ENCODE results near the gene C16orf90. TPM values are rescaled to one million over a fixed set of nuclear protein-coding genes. Genes with fewer than 3 reads are reported as not detected.

The C16orf90 gene
- total RNA-seq, 2 experiments from 2014 or later, result not detected

DNA sequence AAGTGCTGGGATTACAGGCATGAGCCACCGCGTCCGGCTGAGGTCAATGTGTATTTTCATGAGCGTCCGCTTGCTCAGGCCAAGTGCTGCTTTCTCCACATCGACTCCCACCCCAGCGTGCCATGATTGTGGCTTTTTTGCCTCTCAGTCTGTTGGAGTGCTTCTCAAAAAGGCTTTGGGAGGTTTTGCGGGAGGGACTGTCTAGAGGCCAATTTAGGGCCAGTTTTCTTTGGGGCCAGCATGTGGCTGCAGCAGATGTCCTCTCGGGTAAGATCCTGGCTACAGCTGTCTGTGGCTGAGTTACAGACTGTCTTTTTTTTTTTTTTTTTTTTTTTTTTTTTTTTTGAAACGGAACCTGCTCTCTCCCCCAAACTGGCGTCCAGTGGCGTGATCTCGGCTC, 6.5 kb downstream of the C16orf90 start:
- Histone ChIP-seq H3K4me1 (ENCODE audit: insufficient read depth, low read length, poor library complexity, severe bottlenecking) (no peaks in the 10 kb centered on the region), H3K4me3 (ENCODE audit: low read depth, low read length, poor library complexity, severe bottlenecking) (no peak overlapping the region), H3K9me2 (ENCODE audit: insufficient read depth, low read length) (no peaks in the 10 kb centered on the region), H4K20me1 (ENCODE audit: insufficient read depth, low read length) (no peaks in the 10 kb centered on the region), H2AFZ (ENCODE audit: low read length) (no peak overlapping the region), H3K27ac (ENCODE audit: low read depth, low read length, poor library complexity, severe bottlenecking) (no peak overlapping the region), H3K9me3 (ENCODE audit: low read length) (no peaks in the 10 kb centered on the region), H3K36me3 (ENCODE audit: insufficient read depth, low read length) (peaks cover 21% of the 10 kb centered on the region), H3K79me2 (ENCODE audit: insufficient read depth, low read depth, low read length) (no peaks in the 10 kb centered on the region), H3K4me2 (ENCODE audit: low read length) (no peak overlapping the region)
- ChIA-PET POLR2A (interaction anchor here (0.6 kb wide), 1 partner anchor 206 kb away, joined by 3 read pairs; no protein-coding TSS in a partner anchor), CTCF (ENCODE audit: unreplicated experiment) (no interaction called here)
- BruUV-seq (replicated peaks), result no TSS peak
- TF ChIP-seq, protein P1, sequence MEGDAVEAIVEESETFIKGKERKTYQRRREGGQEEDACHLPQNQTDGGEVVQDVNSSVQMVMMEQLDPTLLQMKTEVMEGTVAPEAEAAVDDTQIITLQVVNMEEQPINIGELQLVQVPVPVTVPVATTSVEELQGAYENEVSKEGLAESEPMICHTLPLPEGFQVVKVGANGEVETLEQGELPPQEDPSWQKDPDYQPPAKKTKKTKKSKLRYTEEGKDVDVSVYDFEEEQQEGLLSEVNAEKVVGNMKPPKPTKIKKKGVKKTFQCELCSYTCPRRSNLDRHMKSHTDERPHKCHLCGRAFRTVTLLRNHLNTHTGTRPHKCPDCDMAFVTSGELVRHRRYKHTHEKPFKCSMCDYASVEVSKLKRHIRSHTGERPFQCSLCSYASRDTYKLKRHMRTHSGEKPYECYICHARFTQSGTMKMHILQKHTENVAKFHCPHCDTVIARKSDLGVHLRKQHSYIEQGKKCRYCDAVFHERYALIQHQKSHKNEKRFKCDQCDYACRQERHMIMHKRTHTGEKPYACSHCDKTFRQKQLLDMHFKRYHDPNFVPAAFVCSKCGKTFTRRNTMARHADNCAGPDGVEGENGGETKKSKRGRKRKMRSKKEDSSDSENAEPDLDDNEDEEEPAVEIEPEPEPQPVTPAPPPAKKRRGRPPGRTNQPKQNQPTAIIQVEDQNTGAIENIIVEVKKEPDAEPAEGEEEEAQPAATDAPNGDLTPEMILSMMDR (conservative IDR thresholded peaks at IDR 0.05; ENCODE audit: low read length), result no peak
- TF ChIP-seq EZH2phosphoT487 (IDR thresholded peaks at IDR 0.05; ENCODE audit: borderline replicate concordance, low read depth, low read length), result no peak
- intact Hi-C loops (cut with micrococcal nuclease; ENCODE audit: unreplicated experiment), result no loop called here
- DNase-seq (ENCODE audit: low spot score), result no peak

DNA sequence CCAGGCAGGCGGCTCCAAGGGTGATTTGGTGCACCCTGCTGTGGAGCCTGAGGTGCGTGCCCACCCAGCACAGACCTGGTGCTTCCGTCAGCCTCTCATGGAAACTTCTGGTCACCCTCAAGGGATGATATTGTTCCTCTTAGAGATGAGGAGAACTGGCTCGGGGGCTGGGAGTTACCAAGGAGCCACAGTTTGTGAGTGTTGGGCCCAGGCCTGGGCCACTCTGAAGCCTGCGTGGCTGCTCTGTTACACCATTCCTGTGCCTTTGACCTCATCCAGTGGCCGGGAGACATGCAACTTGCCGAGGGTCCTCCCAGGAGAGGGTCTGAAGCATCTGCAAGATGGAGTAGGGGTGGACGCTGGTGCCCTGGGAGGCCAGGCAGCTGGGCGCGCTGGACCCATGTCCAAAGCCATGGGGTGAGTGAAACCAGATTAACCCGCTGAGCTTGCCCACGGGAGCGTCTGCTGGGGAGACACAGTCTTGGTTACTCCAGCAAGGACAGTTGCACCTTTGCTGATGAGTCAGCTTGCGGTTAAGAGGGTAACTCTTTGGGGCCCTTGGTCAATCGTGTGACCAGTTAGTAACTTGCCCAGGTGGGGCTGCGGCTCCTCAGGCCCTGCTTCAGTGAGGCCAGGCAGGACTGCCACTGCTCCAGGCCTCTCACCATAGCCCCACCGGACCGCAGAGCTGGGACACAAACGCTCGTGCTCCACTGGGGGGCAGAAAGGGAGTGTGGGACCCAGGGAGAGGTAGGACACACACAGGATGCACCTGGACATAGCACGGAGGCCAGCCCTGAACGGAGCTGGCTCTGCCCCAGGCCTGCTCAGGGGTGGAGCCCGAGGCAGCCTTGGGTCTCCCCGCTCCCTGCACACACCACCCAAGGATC, 7.5 kb downstream of the C16orf90 start:
- DNase-seq (ENCODE audit: low spot score), result no peak
- CTCF ChIA-PET (ENCODE audit: unreplicated experiment), result no interaction called here
- Histone ChIP-seq H3K27ac (ENCODE audit: low read depth, low read length, poor library complexity, severe bottlenecking) (no peak overlapping the region), H3K79me2 (ENCODE audit: insufficient read depth, low read depth, low read length) (no peaks in the 10 kb centered on the region), H3K36me3 (ENCODE audit: insufficient read depth, low read length) (peaks cover 31% of the 10 kb centered on the region), H4K20me1 (ENCODE audit: insufficient read depth, low read length) (no peaks in the 10 kb centered on the region), H2AFZ (ENCODE audit: low read length) (no peak overlapping the region), H3K4me1 (ENCODE audit: insufficient read depth, low read length, poor library complexity, severe bottlenecking) (no peaks in the 10 kb centered on the region), H3K4me2 (ENCODE audit: low read length) (no peak overlapping the region), H3K9me2 (ENCODE audit: insufficient read depth, low read length) (no peaks in the 10 kb centered on the region), H3K9me3 (ENCODE audit: low read length) (no peaks in the 10 kb centered on the region), H3K4me3 (ENCODE audit: low read depth, low read length, poor library complexity, severe bottlenecking) (no peak overlapping the region)
- BruUV-seq (replicated peaks), result no TSS peak
- POLR2A ChIA-PET, result no interaction called here
- no peak for TF ChIP-seq EZH2phosphoT487 (IDR thresholded peaks at IDR 0.05; ENCODE audit: borderline replicate concordance, low read depth, low read length)
- TF ChIP-seq, protein P1 (conservative IDR thresholded peaks at IDR 0.05; ENCODE audit: low read length), result no peak
- intact Hi-C loops (cut with micrococcal nuclease; ENCODE audit: unreplicated experiment), result no loop called here

All from OCI-LY7 (cell line).